GM18519 (cell line): Measurements from ENCODE around the gene MAST4.

Source experiments
- ATAC-seq: cut with Tn5 transposase; IDR thresholded peaks from one replicate; pipeline ENCODE4 v1.9.1; 2021; ENCODE audit warnings: mild to moderate bottlenecking, moderate library complexity; ENCODE audit not compliant: unreplicated experiment, low FRiP score

Gene MAST4

DNA sequence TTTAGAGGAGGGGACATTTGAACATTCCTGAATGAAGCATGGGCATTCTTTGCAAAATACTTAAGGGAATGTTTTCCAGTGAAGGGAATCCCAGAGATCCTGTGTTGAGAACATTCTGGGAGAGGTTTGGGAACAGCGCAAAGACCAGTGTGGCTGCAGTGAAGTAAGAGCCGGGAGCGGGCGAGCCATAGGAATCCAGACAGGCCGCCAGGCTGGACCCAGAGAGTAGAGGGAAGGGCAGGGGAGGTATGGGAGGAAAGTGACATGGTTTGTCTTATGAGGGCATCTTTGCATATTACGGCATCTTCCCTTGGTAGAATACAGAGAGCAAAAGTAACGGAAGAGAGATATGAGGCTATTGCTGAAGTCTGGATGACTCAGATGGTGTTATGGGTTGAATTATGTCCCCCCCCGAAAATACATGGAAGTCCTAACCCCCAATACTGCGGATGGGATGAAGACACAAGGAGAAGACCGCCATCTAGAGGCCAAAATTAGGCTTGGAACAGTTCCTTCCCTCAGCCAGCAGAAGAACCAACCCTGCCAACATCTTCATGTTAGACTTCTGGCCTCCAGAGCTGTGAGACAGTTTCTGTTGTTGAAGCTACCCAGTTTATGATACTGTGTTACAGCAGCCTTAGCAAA, 268.2 kb downstream of the MAST4 start:
- ATAC-seq, result no peak

DNA sequence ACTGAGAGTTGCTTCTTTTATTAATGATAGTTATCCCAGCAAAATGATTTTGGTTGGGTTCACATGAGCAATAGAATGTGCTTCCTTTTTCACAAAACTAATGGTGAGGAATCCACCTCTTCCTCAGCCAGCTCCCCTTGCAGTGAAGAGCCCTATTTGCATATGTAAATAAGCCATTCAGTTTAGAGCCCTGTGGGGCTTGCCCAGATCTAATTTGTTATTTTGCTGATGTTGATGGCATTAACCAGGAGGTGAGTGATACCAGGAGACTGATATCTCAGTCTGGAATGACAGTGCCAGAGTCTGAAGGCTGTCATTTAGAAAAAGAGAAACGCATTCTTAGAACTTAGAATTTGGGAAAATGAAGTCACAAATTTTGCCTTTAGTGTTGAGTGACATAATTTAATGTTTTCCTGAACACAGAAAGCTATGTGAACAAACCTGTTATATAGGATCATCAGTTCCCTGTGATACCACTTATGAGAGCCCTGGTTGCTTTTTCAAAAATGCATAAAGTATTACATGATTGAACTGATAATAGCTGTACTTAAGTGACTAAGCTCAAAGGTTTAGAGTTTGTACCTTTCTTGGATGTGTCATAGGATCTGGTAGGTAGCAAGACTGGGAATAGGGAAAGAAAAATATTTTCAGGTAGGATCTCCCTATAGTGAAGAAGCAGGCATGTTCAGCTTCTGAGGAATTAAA, 271.6 kb downstream of the MAST4 start:
- ATAC-seq, result no peak

DNA sequence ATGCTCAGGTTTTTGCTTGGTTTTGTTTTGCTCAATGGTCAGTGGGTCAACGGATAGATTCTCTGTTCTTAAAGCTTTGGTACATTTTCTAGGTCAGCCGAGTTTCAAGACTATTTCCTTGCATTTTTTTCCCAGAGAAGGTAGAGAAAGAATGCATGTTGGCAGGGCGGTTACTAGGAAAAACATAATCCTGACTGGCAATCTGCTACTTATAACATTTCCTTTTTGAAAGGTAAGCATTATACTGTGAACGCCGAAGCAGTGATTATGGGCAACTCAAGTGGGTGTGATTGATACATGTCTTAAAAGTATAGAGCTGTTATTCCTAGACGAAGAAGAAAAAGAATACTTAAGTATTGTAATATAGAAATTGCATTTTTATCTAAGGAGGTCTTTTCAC, 273.2 kb downstream of the MAST4 start:
- ATAC-seq, result no peak

DNA sequence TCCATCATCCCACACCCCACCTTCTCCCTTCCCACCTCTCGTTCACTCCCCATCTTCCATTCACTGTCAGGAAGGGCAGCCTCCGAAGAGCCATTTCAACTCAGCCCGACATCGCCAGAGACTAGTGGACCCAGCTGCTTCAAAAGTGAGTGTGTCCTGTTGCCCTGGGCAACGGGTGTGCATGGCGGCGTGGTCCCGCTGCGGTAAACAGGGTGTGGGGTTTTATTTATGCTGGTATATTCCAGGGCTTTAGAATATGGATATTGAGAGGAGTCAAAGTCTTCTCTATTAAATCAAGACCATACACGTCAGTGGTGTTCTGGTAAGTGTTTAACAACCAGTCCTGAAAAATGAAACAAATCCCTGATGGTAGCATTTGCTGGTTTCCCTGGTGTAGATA, 274.5 kb downstream of the MAST4 start:
- ATAC-seq, result no peak

DNA sequence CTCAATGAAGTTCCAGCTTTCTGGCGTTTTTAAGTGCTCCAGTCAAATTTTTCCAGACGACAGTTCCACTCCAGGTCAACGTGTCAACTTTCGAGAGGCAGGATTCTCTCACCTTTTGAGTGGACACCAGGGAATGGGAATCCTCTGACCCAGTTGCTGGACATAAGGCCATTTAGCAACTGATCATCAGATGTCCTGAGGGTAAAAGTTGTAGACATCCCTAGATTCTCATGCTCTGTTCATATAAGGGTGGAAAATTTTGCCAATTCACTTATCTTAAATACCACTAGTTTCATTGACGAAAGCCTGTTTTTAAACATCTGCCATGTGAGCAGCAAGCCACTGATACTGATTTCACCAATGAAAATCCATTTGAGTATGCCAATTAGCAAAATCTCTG, 275.5 kb downstream of the MAST4 start:
- ATAC-seq, result no peak

DNA sequence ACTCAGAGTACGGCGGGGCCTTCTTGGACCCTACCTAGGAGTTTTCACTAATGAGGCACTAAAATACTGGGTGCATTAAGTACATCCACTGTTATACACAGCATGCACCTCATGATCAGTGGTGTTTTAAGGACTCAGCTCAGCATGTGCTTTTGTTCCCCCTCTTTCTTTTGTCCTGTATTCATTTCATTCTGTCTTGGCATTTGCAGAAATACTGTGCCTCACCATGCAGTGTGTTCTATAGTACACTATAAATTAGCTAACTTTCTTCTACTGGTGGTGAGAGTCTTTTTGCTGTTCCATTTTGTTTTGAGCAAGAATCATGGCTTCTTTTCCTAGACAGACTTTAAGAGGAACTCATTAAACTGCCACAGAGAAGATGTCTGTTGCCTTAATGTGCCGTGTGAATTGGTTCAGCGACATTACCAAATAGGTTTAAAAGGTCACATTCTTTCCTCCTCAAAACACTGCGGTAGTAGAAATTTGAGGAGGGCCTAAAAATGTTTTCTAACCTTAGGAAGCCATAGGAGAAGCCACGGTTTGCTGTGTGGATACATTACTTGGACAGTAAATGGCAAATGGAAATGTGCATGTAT, 276.6 kb downstream of the MAST4 start:
- ATAC-seq, result no peak

DNA sequence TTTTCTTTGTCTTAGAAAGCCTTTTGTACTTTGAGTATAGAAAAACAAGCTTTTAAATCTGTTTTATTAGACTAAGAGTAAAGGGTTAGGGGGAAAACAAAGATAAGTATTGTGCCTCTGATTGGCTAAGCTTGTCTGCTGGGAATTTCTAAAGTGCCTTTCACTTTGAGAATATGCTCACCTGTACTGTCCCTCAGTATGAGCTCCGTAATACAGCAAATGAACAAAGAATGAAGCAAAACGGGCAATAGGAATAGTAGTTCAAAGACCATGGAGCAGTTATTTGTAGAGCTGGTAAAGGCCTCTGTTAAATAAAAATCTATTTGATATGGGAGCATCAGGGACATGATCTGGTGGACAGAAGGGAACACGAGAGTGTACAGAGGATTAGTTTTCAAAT, 277.8 kb downstream of the MAST4 start:
- no peak for ATAC-seq

DNA sequence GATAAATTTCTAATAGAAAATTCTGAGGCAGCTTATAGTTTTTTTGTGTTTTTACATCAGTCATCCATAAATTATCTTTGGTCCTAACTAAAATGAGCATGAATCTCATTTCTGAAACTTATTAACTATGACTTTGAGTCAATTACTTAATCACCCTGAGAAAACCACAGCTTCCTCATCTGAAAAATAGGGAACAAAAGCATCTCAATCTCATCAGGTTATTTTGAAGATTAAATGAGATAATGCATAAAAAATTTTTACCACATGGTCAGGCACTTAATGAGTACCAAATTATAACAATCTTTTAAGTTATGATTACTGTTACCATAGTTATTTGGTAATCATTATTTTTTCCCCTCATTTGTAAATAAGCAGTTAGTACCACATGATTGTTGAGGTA, 279.1 kb downstream of the MAST4 start:
- no peak for ATAC-seq

DNA sequence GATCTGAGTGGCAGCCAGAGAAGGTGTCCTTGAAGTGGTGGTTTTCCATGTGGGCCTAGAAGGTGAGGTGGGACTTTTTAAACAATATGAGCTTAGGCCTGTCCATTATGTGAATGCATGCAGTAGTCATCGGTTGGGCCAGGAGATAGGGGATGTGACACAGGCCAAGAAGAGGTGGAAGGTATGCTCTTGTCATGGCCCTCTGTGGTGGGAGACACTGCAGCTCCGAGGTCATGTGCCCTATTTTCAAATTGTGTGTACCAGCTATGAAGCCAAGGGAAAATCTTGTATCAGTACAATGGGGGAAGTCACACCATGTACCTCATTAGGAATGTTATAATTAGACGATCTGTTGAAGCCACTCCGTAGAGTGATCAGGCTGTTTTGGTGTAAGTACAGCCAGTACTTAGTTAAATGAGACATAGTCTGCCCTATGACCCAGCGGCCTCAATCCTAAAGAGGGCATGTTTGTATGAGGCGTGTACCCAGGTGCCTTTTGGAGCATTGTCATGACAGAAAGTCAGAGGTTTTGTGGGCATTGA, 280.1 kb downstream of the MAST4 start:
- ATAC-seq, result no peak

DNA sequence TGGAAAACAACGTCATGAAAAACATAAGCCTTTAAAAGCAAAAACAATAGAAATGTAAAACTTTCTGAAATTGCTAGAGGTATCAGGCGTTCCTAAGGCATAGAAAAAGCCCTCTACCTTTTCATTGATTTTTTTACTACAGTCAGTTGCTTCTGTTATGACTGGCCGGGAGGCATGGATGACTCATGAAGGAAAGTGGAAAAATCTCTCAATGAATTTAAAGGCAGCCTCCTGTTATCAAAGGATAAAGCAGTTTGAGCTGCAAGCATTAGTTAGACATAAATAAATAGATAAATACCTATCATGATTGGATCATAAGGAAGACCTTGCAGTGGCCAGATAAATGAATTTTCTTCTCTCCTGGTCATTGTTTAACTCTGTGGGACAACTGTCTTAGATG, 281.6 kb downstream of the MAST4 start:
- ATAC-seq, result no peak

DNA sequence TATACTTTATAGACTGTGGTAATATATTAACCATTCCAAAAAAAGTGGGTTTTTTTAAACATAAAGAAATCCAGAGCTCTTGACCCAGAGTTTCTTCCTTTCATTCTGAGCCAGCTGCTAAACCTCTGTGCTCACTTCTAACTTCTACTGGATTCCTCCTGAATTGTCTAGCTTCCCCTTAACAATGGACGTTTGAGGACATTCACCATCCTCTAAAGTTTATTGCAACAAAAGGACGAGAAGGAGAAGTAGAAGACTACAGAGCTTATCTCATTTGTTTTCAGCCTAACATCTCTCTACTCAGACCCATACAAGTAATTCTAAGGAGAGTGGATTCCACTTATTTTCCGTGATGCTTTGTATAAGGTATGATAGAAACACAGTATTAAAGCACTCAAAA, 284.2 kb downstream of the MAST4 start:
- no peak for ATAC-seq

DNA sequence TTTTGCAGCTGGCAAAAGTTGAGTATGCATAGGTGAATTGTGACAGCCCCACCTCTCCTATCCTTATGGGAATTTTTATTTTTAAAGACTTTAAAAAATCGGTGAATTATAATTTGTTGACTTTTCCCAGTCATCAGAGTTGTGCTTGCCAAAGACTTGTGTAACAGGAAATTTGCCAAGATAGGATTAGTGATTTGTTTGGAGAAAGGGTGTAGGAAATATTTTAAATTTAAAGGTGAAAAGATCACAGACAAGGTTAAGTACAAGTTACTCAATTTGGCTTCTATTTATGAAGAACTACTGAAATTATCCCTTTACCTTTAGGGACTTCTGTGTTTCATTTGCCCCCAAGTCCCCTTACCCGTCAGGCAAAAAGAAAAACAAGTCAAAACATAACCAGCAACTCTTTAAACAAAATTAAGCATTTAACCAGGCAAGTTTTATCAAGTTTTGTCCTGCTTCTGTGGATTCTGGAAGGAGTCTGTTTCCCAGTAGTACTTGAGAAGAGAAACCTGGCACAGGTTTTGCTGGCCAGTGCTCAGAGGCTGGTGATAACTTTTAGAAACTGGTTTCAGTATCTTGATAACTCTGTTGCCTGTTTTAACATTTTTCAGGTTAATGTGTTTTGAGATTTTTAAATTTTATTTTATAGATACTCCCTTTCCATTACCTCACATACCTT, 285.4 kb downstream of the MAST4 start:
- ATAC-seq, result no peak

DNA sequence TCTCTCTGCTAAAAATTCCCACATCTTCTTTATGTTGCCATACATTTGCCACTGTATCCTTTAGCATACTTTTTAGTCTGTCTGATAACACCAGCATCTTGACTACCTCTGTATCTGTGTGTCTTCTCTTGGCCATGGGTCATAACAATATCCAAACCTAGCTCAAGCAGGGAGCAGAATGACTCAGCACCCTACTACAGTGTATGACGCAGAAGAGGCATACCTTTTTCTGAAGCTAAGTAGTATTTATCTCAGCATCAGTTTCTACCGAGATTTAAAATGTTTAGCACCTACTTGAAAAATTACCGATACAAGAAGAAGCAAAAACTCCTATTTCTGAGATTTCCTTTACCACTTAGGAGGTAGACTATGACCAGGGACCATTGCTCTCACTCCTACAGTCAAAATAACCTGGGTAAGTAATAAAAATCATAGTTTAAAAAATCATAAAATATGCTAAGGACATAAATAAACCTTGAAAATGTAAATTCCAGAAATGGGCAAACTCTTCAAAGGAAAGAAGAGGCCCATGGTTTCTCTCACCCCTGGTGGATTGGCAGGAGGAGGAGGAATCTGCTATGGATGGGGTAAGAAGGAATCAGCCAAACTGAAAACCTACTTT, 286.5 kb downstream of the MAST4 start:
- ATAC-seq, result peak; percentile 73

DNA sequence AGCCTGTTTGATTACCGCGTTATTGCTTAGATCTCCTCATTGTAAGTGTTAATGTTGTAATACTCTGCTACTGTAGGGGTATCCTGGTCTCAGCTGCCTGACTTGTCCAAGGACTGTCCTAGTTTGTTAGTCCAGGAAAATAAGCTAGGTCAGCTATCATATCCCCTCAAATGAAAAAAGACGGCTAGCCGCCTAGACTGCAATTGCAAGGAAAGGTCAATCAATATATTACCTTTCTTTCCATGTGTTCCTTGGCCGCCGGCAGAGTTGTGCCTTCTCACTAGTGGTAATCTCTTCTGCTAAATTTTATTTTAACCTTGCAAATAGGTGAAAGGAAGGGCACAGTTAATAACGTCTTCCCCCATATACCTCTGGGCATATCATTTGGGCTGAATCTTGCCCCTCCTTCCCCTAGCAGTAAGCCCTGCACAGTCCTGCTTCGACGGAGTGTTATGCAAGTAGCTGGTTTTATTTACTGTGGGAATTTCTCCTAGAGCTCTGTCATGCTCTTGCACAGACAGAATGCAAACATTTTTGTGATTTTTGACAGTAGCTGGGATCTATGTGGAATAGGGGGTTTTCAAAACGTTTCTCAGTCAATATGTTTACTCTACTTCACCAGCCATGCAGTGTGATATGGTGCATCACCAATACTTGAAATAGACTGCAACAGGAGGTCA, 288.5 kb downstream of the MAST4 start:
- no peak for ATAC-seq

DNA sequence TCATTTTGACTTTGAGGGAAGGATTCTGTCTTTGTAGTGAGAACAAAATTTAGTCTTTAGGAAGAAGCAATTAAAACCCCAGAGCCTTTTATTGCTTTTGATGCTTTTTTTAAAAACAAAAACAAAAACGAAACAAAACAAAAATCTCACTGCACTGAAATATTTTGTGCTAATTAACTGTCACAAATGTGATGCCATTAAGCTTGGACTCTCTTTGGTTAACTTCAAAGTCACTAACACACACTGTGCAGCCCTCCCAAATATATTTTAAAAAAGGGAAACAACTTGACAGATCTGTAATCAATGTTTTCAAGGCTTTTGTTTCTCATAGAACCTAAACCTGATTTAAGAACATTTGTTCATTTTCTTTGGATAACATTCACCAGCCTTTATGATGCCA, 290.7 kb downstream of the MAST4 start:
- ATAC-seq, result no peak

DNA sequence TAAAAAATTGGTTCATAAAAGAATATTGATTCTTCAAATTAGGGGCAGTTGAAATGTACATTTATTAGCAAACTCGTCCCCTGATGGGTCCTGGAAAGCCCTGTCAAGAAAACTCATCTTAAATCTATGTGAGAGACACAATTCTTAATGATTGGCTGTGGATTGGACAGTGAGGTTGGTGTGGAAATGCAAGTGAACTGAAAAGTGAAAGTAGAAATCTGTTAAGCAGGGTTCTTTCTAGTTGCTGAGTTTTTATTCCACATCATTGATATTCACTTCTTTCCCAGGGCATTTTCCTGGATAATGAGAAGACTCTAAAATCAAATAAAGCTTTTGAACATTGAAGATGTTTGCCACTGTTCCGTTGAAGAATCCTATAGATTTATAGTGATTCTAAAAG, 292.4 kb downstream of the MAST4 start:
- no peak for ATAC-seq

DNA sequence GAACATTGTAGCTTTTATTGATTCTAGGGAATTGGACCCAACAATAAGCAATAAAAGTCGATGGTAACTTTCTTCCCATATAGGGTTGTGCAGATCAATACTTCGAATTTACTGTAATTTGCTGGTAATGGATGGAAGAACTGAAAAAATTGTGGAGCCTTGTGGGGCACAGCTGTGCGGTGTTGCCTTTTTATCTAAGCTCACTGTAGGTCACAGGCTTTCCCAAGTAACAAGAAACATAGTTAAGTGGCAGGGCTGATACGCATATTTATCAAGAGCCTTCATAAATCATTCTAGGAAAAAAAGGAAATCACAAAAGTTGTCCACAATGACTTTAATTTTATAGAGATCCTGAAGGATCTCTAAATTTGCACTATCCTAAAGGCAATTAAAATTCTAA, 292.9 kb downstream of the MAST4 start:
- ATAC-seq, result no peak

DNA sequence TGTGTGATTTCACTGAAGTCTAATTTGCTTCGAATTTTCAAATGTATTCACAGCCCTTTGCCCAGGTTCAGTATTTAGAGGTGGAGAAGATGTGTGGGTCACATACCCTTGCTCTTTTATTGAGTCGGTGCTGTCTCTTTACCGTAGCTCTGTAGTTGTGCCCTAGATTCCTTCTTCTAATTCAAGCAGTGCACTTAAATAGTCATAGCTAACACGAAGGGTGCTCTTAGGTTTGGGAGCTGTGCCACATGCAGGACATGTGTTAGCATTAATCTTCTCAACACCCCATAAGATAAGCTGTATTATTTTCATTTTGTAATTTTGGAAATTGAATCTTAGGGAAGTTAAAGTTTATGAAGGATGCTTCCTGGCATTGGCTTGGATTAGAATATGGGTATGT, 293.3 kb downstream of the MAST4 start:
- ATAC-seq, result no peak

DNA sequence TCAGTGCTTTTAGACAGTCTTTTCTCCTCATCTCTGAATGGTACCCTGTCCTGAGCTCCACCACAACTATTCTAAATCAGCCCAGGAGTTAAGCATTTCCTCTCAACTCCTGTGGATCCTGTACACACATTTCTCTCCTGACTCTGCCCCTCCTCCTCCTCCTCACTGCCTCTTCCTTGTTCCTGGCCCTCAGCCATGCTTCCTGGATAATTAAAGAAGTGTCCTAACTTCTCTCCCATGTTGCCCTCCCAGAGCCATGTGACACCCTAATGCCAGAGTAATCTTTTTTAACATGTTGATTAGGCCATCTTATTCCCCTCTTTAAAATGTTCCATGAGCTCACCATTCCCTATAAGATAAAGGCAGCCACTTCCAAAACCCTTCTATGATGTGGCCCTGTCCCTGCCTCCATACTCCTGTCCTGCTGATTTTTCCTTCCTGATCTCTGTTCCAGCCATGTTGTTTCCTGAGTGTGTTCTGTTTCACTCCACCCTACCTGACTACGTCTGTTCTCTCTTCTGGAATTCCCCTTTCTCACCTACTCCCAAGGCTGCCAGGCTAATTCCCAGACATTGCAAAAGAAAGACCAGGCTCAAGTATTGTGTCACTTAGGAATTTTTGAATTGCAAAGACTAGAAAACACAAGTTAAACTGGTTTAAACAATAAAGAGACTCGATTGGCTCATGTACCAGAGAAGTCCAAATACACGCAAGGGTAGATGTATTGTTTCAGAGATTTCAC, 295.2 kb downstream of the MAST4 start:
- ATAC-seq, result no peak

DNA sequence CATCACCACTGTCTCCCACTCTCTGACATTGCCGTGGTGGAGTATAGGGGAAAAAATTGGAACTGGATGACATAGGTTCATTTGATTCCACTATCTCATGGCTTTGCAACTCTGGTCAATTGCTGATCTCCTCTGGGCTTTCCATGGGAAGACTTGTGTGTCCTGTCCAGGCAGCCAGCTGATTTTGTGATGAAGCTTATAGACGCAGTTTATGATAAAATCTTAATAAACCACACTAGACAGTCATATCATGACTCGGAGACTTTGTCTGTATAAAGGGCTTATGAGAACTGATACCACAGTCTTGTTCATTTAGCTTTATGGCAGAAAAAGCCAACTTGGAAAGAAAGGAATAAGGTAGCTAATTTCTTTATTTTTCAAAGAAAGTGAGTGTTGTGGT, 296.5 kb downstream of the MAST4 start:
- no peak for ATAC-seq
